Left kidney (tissue), 2 donors: ENCODE data around the gene ELMO1. TPM values are rescaled to one million over a fixed set of nuclear protein-coding genes. Genes with fewer than 3 reads are reported as not detected.

ENCODE experiments used
- DNase-seq: peaks from one replicate; pipeline ENCODE4 v3.0.0-alpha.2; 2013
- polyA plus RNA-seq: library from polyadenylated mRNA; unstranded; fragments of 120-200 nt; gene quantifications from one replicate; pipeline ENCODE4 v1.2.1, GENCODE V29; 2013; ENCODE audit not compliant: insufficient read length

The ELMO1 gene
- polyA plus RNA-seq, 1 donor: 9.8 TPM

DNA sequence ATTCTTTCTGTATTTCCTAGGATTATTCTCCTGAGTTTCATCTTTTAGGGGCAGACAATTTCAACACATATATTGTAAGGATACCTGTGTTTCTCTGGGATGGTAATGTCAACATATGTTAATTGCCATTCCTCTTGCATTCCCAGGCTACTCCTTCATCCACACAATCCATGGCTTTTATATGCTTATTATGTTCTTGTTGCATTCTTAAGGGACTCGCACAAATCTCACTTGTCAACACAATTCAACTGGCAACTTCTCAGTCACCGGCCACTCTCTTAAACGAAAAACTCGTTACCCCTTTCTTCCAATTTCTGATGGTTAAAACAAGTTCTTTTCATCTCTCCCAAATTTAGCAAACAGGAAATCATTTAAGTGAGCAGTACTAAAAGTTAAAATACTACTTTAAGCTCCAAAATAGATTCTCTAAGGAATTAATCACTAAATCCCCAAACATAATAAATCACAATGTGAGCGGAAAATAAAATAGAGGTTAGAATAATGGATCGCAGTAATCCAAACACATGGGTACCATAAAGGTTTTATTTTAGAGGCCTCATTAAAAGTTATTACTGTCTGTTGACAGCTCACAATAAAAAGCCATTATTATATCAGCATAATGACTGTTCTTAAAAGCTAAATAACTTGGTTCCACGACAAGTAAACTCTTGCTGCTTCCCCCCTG lies 223.2 kb downstream of the ELMO1 start:
- DNase-seq: peak; percentile 35

DNA sequence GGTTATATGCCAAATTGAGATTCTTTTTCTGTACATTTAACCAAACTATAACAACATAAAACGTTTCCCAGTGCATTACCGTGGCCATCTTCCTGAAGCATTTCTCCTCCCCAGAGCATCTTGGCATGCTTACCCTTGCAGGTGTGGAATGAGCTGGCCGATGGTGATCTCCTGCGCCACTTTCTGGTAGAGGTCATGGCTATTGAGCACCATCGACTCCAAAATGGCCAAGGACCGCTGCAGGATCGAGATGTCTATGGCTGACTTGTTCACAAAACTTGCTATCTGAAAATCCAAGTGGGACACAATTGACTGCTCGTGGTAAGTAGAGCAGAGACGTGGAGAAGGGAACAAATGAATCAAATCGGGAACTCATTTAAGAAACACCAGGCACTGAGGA lies 223.9 kb downstream of the ELMO1 start:
- no peak for DNase-seq

DNA sequence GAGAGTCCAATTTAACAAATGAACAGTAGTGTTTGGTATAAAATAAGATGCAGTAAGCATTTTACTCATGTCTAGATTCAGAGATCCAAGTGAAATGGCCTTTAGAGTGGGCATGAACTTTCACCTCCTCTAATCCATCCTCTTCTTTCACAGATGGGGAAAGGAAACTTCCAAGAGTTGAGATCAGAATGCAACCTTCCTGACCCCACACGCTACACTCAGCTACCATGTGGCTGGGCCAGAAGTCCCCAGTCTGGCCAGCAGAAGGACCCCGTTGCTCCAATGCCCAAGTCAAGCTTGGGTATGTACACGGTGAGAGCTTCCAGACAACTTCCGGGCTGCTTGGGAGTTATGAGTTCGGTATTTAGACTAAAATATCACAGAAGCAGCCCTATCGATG lies 228.0 kb downstream of the ELMO1 start:
- DNase-seq: no peak

DNA sequence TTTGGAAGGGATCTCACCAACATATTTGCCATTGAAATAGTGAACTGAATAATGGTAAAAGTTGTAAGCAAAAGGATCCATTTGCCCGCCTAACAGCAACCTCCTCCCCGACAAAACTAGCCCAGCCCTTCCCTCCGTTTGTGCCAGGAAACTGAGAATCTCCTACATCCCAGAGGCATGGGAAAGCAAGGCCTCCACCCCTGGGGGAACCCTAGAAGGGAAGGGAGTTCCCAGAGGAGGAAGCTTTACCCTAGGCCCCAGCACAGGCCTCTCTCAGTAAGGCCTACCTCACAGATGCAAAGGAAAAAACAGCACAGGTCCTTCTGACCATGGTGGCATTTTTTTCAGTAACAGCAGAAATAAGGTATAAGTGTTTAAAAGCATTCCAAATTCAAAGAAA lies 229.7 kb downstream of the ELMO1 start:
- no peak for DNase-seq

DNA sequence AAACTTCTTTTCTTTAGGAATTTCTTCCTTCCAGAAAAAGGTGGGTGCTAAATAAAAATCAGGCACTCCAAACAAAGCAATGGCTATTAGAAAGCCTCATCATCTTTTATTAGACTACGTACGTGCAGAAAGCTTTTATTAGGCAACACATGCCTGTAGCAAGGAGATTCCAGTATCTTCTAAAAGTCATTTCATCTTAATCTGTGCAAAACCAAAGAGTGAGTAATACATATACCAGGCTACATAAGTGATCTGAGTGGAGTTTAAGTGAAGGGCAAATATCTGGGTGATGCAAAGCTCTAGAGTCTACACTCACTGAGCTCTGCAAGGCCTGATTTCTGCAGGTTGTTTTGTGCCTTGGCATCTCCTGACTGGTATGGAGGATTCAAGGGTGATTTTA lies 231.7 kb downstream of the ELMO1 start:
- no peak for DNase-seq

DNA sequence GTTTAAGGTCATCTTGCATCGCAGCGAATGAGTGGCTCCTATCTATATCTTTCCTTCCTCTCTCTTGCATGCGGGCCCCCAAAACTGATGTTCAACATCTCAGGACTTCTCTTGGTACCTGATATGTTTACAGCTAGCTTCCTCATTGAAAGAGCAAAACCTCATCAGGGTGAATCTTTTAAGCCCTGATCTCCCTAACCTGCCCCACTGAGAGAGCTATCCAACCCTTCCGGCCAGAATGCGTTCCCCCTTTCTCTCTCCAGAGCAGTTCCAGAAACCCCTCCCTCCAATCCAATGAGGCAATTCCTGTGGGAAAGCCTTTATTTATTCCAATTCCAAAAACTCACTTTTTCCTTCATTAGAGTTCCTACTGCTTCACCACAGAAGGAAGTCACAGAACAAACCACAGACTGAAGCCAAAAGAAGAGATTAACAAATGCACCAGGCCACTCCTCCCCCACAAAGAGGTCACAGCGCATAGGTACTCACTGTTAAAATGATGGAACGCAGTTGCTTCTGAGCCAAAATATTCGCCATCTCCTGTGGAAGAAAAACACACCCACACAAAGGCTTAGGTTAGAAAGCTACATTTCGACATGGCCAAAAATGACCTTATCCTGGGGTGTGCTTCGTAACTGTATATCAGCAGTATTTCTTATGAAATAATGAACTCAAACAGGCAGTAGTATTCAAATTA lies 232.4 kb downstream of the ELMO1 start:
- DNase-seq: no peak

DNA sequence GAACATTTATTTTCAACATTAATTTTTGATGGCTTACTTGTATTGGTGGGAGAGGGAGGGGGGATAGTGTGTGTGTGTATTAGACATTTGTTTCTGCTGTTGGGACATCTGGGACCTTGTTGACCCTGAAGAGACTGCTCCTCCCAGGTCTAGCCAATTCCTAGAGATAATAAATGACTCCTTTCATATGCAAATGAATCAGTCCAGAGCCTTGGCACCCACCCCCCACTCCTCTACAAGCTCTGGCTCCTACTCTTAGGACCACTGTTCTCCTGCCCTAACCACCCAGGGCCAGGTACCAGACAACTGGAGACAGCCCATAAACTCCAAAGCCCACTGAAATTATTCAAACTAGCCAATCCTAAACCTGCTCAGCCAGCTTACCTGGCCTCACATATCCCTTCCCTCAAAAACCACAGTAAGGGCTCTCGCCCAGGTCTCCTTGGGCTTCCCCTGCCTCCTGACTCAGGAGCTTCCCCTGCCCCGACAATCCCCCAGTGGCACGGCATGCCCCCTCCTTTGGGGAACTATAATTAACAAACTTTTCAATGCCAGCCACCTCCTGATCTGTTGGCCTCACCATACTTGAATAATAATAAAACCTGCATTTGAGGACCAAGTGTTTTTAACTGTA lies 233.3 kb downstream of the ELMO1 start:
- DNase-seq: no peak

DNA sequence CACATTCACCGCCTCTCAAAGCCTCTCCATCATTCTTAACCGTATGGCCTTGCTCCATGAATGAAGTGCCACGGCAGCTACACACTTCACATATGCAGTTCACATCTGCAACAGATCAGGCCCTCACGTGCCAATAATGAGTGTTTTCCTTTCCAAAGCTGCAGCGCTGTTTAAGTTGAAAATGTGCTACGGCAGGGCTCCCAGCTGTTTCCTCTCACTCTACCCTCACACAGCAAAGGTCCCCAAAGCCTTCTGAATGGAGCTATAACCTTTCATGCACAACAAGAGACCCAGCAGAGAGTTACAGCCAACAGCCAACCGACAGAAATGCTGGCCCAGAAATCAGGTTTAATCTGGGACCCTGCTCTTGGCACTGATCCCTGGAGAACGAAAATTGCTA lies 236.1 kb downstream of the ELMO1 start:
- no peak for DNase-seq

DNA sequence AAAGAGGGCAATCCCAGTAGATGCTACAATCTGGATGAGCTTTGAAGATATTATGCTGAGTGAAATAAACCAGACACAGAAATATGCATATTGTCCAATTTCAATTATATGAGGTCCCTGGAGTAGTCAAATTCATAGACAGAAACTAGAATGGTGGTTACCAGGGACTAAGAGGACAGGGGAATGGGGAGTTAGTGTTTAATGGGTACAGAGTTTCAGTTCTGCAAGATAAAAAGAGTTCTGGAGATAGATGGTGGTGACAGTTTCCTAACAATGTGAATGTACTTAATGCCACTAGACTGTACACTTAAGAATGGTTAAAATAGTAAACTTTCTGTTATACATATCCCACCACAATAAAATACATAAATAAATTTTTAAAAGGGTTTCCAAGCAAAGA lies 236.6 kb downstream of the ELMO1 start:
- DNase-seq: no peak

DNA sequence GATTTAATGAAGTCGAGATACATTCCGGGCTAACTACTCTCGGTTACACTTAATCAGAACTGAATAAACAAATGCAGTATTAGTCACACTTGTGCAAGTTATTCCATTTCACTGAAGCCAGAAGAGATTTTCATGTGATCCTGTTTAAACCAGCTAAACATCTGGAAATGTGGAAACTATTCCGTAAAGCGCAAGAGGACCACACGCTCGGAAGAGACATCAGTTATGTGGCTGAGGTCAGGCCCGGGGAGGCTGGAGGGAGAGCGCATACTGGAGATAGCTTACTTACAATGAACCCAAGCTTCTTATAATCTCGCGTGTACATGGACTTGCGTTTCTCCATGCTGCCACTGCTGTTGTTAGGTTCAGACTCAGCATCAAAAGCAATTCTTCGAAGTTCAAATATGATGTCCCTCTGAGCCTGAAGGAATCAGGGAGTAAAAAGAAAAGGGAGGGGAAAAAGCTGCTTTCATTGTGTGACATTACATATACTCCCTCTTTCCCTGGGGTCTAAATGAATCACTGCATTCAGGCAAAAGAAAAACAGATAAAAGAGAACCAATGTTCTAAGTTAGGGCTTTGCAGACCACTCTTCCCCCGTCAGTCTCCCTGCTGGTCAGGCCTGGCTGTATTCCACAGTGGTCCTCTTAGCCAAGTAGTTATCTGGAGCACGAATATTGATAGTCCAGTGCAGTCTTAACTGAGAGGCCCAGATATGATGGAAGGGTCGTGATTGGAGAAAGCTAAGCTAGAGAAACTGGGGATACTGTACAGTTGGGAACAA lies 237.4 kb downstream of the ELMO1 start:
- DNase-seq: no peak

DNA sequence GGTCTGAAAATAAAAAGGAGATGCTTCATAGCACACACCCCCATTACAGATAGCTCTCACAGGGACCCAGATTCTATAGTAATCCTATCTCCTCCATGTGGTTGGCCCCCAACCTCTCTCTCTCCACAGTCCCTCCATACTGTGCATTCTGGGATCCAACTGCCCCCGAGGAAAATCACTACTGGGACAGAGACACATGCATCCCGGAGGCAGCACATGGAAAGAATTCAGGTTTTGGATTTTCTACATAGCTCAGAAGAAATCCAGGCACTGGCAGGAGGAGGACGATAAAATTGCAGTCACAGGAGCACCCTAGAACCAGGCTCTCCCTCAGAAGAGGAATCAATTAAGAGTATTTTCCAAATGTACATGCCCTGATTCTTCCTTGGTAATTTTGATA lies 239.5 kb downstream of the ELMO1 start:
- DNase-seq: no peak

DNA sequence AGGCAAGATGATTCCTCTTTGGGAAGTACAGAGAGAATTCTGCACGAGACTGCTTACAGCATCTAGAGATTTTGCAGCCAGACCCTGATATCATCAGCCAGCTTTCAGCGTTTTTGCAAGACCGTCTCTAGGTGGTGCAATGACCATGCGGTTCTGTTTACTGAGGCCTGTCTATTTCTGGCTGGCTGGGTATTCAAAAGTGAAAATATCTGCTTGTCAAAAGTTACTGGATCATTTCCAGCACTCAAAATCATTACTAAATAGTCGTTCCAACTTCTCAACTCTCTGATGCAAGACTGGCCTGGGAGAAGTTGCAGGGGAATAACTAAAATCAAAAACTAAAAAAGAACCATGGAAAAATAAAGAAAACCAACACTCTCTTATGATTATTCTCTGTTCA lies 240.1 kb downstream of the ELMO1 start:
- DNase-seq: peak; percentile 70

DNA sequence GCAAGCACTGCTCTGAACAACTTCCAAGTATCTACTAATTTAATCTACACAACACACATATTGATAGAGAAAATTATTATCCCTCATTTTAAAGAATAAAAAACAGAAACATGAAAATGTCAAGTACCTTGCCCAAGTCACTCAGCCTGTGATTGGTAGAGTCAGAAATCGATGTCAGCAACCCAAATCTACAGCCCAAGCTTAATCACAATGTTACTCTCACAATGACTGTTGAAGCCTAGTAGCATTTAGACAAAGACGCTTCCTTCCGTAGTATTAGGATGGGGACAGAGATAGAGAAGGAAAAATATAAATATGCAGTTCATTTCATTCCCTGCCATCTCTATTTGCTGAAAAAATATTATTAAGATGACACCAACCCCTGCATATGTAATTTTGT lies 242.5 kb downstream of the ELMO1 start:
- no peak for DNase-seq

DNA sequence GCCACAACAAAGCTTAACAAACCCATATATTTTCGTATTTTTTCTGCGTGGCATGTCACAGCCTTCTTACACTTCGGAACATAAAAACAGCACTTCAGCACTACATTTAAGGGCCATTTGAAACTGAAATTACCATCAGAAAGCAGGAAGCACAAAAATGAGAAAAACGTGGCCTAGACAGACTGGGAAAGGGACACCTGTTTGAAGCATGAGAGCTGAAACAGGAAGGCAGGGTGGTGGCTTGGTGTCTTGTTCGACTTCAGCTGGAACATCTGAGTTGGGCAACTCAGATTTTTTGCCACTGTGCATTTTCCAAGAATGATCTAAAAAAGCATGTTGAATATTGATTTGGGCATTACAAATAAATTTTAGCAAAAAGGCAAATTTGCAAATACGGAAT lies 243.2 kb downstream of the ELMO1 start:
- no peak for DNase-seq

DNA sequence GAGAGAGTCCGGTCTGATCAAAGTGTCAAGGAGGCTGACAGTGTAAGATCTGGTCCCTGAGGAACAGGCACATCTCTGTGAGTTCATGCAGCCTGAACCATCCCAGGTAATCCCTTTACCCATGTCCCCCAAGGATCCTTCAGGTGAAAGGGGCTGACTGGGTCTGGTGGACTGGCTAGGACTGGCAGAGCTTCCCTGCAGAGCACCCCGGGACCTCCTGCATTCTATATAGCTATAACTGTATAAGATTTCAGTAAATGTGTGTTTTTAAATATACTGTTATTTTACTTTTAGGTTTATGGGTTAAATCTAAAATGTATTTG lies 246.8 kb downstream of the ELMO1 start:
- DNase-seq: no peak

DNA sequence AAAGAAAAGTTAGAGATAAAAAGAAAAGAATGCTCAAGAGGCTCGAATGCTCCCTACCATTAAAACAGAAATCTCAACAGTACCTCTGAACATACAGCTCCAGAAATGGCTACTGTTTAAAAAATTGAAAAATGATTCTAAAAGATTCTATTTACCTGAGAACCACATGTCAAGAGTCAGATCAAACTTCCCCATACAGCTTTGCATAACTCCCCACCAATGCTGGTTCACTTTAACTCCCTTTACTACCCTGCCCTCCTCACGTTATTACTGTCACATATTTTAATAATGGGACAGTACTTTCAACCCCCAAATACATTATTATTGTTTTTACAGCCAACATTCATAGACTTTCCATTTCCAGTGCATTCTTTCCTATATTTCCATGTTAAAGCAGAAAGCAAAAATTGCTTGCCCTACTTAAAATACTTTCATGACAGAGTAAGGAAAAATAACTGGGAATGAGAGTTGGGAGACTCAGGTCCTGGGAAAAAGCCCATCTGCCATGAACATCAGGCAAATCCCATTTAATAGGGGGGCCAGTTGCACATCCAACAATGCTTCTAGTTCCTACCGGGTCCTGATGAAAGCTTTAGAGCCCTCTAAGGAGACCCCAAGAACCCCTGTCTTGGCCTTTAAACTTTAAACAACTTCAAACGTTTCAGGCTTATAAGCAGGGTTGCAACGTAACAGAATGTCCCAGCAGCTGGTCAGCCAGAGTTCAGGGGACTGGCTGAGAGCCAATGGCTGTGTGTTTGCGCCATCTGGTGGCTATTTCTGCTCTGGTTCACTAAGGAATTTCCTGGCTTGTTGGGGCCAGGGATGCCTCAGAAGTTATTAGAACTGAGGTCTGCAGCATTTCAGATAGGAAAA lies 247.4 kb downstream of the ELMO1 start:
- peak; percentile 83 for DNase-seq

DNA sequence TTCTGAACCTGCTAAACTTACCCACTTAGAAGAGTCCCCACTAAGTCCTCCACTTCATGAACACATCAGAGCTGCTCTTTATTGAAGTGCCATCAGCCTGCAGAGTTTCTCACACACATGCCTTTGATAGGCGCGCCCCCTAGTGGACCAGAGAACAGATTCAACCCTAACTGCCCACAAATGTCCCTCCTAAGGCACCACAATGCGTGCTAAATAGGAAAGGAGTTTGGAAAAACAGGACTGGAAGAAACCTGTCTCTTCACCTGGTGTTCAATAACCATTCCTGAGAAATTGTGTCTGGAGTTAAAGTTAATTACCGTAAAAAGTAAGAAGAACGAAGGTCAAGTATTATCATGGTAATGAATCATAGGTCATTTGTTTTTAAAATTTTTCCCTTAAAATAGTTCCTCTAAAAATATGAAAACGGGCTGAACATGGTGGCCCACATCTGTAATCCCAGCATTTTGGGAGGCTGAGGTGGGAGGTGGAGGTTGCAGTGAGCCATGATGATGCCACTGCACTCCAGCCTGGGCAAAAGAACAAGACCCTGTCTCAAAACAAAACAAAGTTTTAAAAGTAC lies 249.7 kb downstream of the ELMO1 start:
- DNase-seq: peak; percentile 82

DNA sequence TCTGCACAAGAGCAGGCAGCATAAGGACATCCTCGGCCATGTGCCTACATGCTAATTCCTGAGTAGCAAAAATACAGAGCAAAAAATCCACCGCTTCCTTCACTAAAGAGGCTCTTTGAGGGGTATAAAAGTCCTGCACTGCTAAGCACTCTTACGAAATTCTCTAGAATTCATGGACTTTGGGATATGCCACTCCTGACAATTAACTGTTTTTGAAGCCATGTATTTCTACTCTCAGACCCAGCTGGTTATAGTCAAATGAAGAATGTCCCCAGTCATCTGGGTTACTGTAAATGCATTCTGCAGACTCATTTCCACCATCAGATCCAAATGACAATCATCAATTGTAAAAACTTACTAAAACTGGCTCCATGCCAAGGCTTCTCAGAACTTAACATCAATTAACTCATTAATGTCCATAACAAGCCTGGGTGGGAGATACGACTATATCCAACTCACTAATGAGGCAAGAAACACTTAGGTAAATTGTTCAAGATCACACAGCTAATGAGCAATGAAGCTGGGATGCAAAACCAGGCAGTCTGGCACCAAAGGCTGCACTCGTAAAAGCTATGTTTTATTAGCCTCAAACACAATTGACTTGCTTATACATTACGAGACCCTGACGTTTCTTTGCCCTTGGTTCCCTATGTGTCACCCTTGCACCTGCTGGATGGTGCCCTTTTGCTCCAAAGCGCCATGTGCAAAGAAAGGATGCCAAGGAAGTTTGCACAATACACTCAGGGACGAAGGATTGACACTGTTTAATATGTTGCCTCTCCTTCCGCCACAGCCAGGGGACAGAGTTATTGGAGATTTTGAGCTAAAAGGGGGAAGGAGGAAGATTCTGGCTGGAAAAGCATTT lies 250.4 kb downstream of the ELMO1 start:
- no peak for DNase-seq

DNA sequence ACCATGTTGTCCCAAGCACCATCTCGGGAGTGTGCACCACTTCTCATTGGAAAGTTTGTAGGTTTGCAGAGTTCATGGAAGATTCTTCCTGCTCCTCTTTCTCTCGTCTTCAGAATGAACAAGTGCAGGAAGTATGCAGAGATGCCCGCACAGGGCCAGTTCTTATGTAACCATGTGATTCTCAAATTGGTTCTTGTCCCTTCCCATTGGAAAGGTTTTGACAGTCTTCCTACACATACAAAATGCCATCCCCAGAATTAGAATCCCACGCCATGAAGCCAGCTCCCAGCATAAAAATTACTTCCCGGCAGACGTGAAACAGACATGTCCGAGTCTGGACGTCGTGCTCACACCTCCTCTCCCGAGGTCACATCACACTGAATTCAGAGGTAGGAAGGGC lies 251.6 kb downstream of the ELMO1 start:
- DNase-seq: no peak

DNA sequence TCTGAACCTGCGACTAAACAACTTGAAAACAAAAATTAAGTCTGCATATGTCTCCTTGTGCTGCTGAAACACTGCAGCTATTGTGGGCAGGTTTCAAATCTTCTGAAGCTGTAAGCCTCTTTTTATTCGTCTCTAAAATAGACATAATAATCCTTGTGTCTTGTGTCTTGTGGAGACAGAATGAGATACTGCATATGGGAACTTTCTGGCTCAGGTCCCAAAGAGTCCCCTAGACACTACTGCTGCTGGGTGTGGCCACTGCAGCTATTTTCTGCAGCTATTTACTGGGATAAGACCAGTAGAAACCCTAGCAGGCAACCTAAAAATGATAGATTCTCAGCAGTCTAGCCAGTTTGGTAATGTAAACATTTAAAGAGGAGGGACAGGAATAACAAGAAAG lies 252.0 kb downstream of the ELMO1 start:
- no peak for DNase-seq

DNA sequence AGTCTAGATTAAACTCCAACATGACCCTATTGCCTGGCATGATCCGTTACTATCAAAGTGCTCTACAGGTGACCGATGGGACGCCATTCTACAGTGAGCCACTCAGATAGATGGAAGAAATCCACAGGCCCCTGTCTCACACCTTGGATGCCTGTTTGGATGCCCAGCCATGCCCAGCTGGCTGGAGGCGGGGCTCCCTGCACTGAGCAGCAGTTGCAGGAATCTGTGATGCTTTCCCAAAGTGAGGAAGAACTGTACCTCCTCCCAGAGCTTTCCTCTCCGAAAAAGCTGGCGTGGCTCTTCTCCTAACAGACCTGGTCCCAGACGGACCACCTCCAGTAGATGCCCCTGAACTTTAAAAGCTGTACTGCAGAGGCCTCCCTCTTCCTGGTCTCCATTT lies 253.3 kb downstream of the ELMO1 start:
- no peak for DNase-seq
